Testis (tissue), 2 donors: Measurements from ENCODE around the gene SEL1L3.
"Not testable (repeated sequence)": the region's sequence is repeated elsewhere in the genome, so short reads cannot be mapped to it uniquely, and the experiment has no call there.

Source experiments
- CTCF ChIP-seq, 3 experiments: fragments of 450-650 bp in 2 of 3; fragments of 200-600 bp in 1 of 3; sonication (generic) in 1 of 3; IDR thresholded peaks; one replicate each; pipeline ENCODE4 v1.5.1; 2016 to 2019; ENCODE audit warnings: antibody characterized with exemption in 3 of 3, mild to moderate bottlenecking in 2 of 3, moderate library complexity in 1 of 3
- POLR2A ChIP-seq: fragments of 450-650 bp; IDR thresholded peaks from one replicate; pipeline ENCODE4 v1.6.1; 2017; ENCODE audit warnings: antibody characterized with exemption, mild to moderate bottlenecking, moderate library complexity

GRCh38 chr4:25866401-25866800 is 3.6 kb upstream of the SEL1L3 start:
- not testable (repeated sequence) for TF ChIP-seq CTCF (IDR thresholded peaks at IDR 0.05); POLR2A
